ENCODE measurements around the gene CBS.

CBS gene

DNA sequence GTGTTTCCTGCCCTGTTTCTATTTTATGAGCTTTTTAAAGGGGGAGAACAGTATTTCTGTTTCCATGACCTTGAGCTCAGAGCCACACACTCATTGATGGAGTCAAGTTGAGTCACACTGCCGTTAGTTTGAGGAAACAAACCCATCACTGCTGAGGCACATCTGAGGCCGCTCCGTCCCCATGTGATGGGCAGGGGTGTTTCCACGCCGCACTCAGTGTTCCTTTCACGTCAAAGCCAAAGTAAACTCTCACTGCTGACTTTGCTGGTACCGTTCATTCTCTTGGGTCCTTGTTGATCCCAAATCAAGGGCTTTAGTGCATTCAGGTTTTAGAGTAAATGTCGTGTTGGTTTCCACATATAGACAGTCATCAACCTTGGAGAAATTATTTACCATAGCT, 52.5 kb downstream of the CBS start:
- no peak for DNase-seq
- H3K36me3 Mint-ChIP-seq (ENCODE audit: low read depth): peaks cover 57% of the 10 kb centered on the region
- no peaks in the 10 kb centered on the region for H3K9me3 Mint-ChIP-seq
- H3K4me3 Mint-ChIP-seq: no peak overlapping the region
- peaks cover 18% of the 10 kb centered on the region for H3K4me1 Mint-ChIP-seq
- no peak for TF ChIP-seq CTCF (IDR thresholded peaks at IDR 0.05)
- H3K27me3 Mint-ChIP-seq (ENCODE audit: low read depth, poor library complexity): no peaks in the 10 kb centered on the region
- H3K27ac Mint-ChIP-seq: no peak overlapping the region

- Mint-ChIP-seq H3K4me3 (no peak overlapping the region), H3K36me3 (ENCODE audit: low read depth) (peaks cover 57% of the 10 kb centered on the region), H3K27me3 (ENCODE audit: low read depth, poor library complexity) (no peaks in the 10 kb centered on the region), H3K9me3 (no peaks in the 10 kb centered on the region), H3K4me1 (peaks cover 18% of the 10 kb centered on the region), H3K27ac (peak overlapping the region; percentile 9)
- DNase-seq: no peak
- TF ChIP-seq CTCF (IDR thresholded peaks at IDR 0.05): no peak
Observed at GRCh38 chr21:43021756-43022600, 53.7 kb downstream of the CBS start.

DNA sequence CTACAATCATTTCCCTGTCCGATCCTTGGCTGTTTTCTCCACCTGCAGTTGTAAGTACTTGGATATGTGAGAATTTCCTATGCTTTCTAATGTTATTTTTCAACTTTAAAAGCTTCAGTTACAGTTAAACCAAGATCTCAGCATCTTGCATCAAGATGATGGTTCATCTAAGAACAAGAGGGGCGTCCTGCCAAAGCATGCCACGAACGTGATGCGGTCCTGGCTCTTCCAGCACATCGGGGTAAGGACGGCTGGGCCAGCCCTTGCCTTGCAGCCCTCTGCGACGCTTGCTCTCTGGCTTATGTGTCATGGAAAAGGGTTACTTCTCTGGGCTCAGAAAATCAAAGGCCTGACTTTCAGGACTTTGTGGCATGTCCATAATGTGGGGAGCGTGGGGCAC, 54.4 kb downstream of the CBS start:
- no peaks in the 10 kb centered on the region for H3K27me3 Mint-ChIP-seq (ENCODE audit: low read depth, poor library complexity)
- no peak overlapping the region for H3K4me3 Mint-ChIP-seq
- peaks cover 18% of the 10 kb centered on the region for H3K4me1 Mint-ChIP-seq
- DNase-seq: no peak
- H3K36me3 Mint-ChIP-seq (ENCODE audit: low read depth): peaks cover 63% of the 10 kb centered on the region
- H3K27ac Mint-ChIP-seq: peak overlapping the region; percentile 9
- no peak for TF ChIP-seq CTCF (IDR thresholded peaks at IDR 0.05)
- H3K9me3 Mint-ChIP-seq: no peaks in the 10 kb centered on the region

GRCh38 chr21:43020771-43021170, 54.9 kb downstream of the CBS start:
- H3K27ac Mint-ChIP-seq: no peak overlapping the region
- peaks cover 66% of the 10 kb centered on the region for H3K36me3 Mint-ChIP-seq (ENCODE audit: low read depth)

DNA sequence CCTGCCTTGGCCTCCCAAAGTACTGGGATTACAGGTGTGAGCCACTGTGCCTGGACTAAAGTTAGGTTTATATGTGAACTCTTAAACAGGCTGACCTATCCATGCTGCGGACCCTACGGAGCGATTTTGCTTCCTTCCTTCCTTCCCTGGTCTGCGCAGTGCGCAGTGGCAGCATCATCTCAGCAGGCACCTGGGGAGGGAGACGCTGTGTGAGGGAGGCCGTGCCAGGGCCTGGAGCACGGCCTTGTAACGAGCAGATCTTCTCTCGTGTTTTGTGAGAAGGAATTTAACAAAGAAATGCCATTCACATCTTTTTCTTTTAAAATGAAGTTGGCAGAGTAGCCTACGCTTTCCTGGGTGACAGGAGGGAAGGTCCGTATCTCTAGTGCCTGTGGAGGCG, 55.5 kb downstream of the CBS start:
- H3K9me3 Mint-ChIP-seq: no peaks in the 10 kb centered on the region
- TF ChIP-seq CTCF (IDR thresholded peaks at IDR 0.05): no peak
- DNase-seq: no peak
- no peak overlapping the region for H3K4me3 Mint-ChIP-seq
- peaks cover 66% of the 10 kb centered on the region for H3K36me3 Mint-ChIP-seq (ENCODE audit: low read depth)
- no peaks in the 10 kb centered on the region for H3K27me3 Mint-ChIP-seq (ENCODE audit: low read depth, poor library complexity)
- H3K4me1 Mint-ChIP-seq: peaks cover 18% of the 10 kb centered on the region
- H3K27ac Mint-ChIP-seq: no peak overlapping the region

More at GRCh38 chr21:43020771-43021170, 54.9 kb downstream of the CBS start:
- Mint-ChIP-seq H3K4me1 (peaks cover 18% of the 10 kb centered on the region), H3K27me3 (ENCODE audit: low read depth, poor library complexity) (no peaks in the 10 kb centered on the region), H3K4me3 (no peak overlapping the region), H3K9me3 (no peaks in the 10 kb centered on the region)
- no peak for TF ChIP-seq CTCF (IDR thresholded peaks at IDR 0.05)
- peak; percentile 14 for DNase-seq

DNA sequence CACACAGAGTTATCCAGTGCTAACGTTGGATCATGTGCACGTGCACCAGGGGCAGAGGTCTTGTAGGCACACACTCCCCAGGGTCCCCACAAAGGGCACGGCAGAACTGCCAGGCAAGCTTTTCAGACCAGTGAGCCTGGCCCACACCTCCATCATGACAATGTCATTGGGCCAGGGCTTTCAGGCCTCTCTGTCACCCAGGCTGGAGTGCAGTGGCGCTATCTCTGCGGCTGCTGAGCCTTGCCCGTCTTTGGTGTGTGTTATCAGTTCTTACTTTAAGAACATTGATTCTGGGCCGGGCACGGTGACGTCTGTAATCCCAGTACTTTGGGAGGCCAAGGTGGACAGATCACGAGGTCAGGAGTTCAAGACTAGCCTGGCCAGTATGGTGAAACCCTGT, 57.1 kb downstream of the CBS start:
- Mint-ChIP-seq H3K9me3 (no peaks in the 10 kb centered on the region), H3K27me3 (ENCODE audit: low read depth, poor library complexity) (no peaks in the 10 kb centered on the region), H3K4me1 (peaks cover 18% of the 10 kb centered on the region), H3K27ac (no peak overlapping the region), H3K36me3 (ENCODE audit: low read depth) (peaks cover 70% of the 10 kb centered on the region), H3K4me3 (no peak overlapping the region)
- no peak for DNase-seq
- no peak for TF ChIP-seq CTCF (IDR thresholded peaks at IDR 0.05)
